IgD-negative memory B cell (primary cell): ENCODE measurements around the gene METAP1. TPM values are rescaled to one million over a fixed set of nuclear protein-coding genes. Genes with fewer than 3 reads are reported as not detected.
"Not testable (repeated sequence)": the region's sequence is repeated elsewhere in the genome, so short reads cannot be mapped to it uniquely, and the experiment has no call there.

ENCODE experiments used
- H3K27ac Mint-ChIP-seq, 3 donors: one replicate each; pipeline ENCODE4 v1.8.0; 2020 to 2022; ENCODE audit warnings: mild to moderate bottlenecking in 3 of 3, mixed read lengths in 3 of 3, moderate library complexity in 1 of 3
- H3K27me3 Mint-ChIP-seq: one replicate; pipeline ENCODE4 v1.8.0; 2021; ENCODE audit warnings: mixed read lengths
- H3K36me3 Mint-ChIP-seq: one replicate; pipeline ENCODE4 v1.8.0; 2020; ENCODE audit warnings: mild to moderate bottlenecking, mixed read lengths
- H3K4me1 Mint-ChIP-seq, 3 donors: one replicate each; pipeline ENCODE4 v1.8.0; 2020 to 2022; ENCODE audit warnings: mixed read lengths in 3 of 3, mild to moderate bottlenecking in 1 of 3
- H3K4me3 Mint-ChIP-seq, 4 donors: one replicate each; pipeline ENCODE4 v1.8.0; 2020 to 2022; ENCODE audit warnings: mild to moderate bottlenecking in 4 of 4, mixed read lengths in 4 of 4, moderate library complexity in 3 of 4
- H3K9me3 Mint-ChIP-seq, 3 donors: one replicate each; pipeline ENCODE4 v1.8.0; 2020 to 2021; ENCODE audit warnings: mixed read lengths in 3 of 3, mild to moderate bottlenecking in 1 of 3
- polyA plus RNA-seq: library from polyadenylated mRNA; unstranded; fragments of 300-500 nt; fragmentation: Illumina TruSeq; gene quantifications from one replicate; pipeline ENCODE4 v1.2.3, GENCODE V29; 2021

METAP1 gene
- polyA plus RNA-seq, 1 donor from 2014 or later = 27.1 TPM

DNA sequence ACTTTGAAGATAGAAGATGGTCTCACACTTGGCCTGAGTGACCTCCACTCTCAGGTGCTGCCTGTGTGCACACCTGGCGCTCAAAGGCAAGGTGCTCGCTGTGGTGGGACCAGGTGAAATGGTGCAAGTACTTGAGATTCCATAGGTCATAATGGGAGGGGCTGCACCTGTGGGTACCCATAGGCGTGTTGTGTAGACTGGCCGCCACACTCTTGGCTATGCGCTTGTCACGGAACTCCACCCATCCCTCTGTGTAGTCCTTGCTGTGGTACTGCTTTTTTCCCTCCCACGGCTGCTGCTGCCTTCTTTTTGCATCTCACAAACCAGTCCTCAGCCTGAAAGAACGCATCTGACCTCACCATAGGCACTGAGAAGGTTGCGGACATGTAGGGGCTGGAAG lies 27.0 kb downstream of the METAP1 start:
- Mint-ChIP-seq H3K4me1 (peaks cover 22 to 38% (median 36%) of the 10 kb centered on the region in 3 donors), H3K36me3 (peaks cover 12% of the 10 kb centered on the region), H3K27me3 (no peaks in the 10 kb centered on the region), H3K27ac (no peak overlapping the region), H3K9me3 (peaks cover 0 to 18% (median 1%) of the 10 kb centered on the region in 3 donors), H3K4me3 (no peak overlapping the region)

GRCh38 chr4:99023800-99024251 lies 28.3 kb downstream of the METAP1 start:
- not testable (repeated sequence) for H3K27me3 Mint-ChIP-seq, H3K4me3 Mint-ChIP-seq, H3K27ac Mint-ChIP-seq
- peaks cover 0 to 18% (median 1%) of the 10 kb centered on the region in 3 donors for H3K9me3 Mint-ChIP-seq
- H3K4me1 Mint-ChIP-seq = peaks cover 21 to 43% (median 37%) of the 10 kb centered on the region in 3 donors
- peaks cover 12% of the 10 kb centered on the region for H3K36me3 Mint-ChIP-seq

DNA sequence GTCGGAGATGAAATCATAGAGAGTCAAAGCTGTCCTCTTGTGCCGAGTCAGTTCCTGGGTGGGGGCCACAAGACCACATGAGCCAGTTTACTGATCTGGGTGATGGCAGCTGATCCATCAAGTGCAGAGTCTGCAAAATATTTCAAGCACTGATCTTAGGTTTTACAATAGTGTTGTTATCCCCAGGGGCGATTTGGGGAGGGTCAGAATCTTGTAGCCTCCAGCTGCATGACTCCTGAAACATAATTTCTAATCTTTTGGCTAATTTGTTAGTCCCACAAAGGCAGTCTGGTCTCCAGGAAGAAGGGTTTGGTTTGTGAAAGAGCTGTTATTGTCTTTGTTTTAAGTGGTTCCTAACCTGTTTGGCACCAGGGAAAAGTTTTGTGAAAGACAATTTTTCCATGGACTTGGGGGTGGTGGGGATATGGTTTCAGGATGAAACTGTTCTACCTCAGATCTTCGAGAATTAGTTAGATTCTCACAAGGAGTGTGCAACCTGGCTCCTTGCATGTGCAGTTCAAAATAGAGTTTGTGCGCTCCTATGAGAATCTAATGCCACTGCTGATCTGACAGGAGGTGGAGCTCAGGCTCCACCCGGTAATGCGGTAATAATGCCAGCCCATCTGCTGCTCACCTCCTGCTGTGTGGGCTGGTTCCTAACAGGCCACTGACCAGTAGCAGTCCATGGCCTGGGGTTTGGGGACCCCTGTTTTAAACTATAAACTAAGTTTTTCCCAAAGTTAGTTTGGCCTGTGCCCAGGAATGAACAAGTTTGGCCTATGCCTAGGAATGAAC lies 29.2 kb downstream of the METAP1 start:
- Mint-ChIP-seq H3K4me1 (peaks cover 27 to 51% (median 43%) of the 10 kb centered on the region in 3 donors), H3K36me3 (peaks cover 9% of the 10 kb centered on the region)

GRCh38 chr4:99025506-99025905 lies 30.0 kb downstream of the METAP1 start:
- Mint-ChIP-seq H3K9me3 (peaks cover 0 to 12% (median 0%) of the 10 kb centered on the region in 3 donors), H3K36me3 (peaks cover 9% of the 10 kb centered on the region), H3K27ac (no peak overlapping the region), H3K4me3 (no peak overlapping the region), H3K27me3 (no peaks in the 10 kb centered on the region), H3K4me1 (peaks cover 34 to 59% (median 51%) of the 10 kb centered on the region in 3 donors)

More for the DNA sequence above, 29.2 kb downstream of the METAP1 start:
- Mint-ChIP-seq H3K27me3 (no peaks in the 10 kb centered on the region), H3K4me3 (peak overlapping the region in 1 of 4 donors; percentile 55), H3K27ac (peak overlapping the region in 1 of 3 donors; percentile 50), H3K9me3 (peaks cover 0 to 14% (median 0%) of the 10 kb centered on the region in 3 donors)

GRCh38 chr4:99027304-99027703 lies 31.8 kb downstream of the METAP1 start:
- peak overlapping the region in 1 of 3 donors; percentile 24 for H3K27ac Mint-ChIP-seq
- no peaks in the 10 kb centered on the region for H3K27me3 Mint-ChIP-seq
- H3K4me3 Mint-ChIP-seq = no peak overlapping the region
- no peaks in the 10 kb centered on the region for H3K9me3 Mint-ChIP-seq
- H3K36me3 Mint-ChIP-seq = peaks cover 2% of the 10 kb centered on the region
- H3K4me1 Mint-ChIP-seq = peaks cover 30 to 54% (median 49%) of the 10 kb centered on the region in 3 donors

GRCh38 chr4:99028187-99028586 lies 32.7 kb downstream of the METAP1 start:
- H3K27ac Mint-ChIP-seq = no peak overlapping the region
- H3K9me3 Mint-ChIP-seq = no peaks in the 10 kb centered on the region
- peaks cover 30 to 54% (median 45%) of the 10 kb centered on the region in 3 donors for H3K4me1 Mint-ChIP-seq
- no peaks in the 10 kb centered on the region for H3K27me3 Mint-ChIP-seq
- no peak overlapping the region for H3K4me3 Mint-ChIP-seq
- peaks cover 5% of the 10 kb centered on the region for H3K36me3 Mint-ChIP-seq

DNA sequence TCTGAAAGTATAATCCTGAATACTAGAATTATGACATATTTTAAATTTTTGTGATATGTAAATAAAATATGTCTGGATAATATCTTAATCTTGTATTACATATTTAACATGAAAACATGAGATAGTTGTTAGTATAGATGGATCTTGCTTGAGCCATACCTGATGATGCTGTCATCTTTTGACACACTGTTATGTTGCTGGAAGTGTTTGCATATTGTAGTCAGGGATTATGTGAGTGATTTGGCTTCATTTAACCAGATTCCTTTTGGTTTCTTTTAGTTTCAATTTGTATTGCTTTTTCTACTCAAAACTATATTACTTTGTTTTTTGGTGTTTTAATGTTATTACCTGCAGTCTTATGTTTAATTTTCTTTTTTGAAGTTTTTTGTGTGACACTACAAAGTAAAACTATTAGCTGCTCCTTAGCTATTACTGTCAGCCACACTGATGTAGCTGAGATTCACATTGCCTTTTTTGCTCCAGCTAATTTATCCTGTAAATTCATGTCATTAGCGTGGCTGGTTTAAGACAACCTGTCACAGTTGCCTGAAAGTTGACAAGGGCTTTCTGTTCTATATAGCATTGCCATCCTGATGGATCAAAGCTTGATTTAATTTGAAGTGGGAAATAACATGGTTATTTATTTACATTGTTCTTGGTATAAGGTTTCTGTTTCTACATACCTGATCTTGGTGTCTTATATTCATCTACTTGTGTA lies 33.7 kb downstream of the METAP1 start:
- Mint-ChIP-seq H3K27me3 (no peaks in the 10 kb centered on the region), H3K4me3 (no peak overlapping the region), H3K9me3 (no peaks in the 10 kb centered on the region), H3K27ac (peak overlapping the region in 1 of 3 donors; percentile 60), H3K4me1 (peaks cover 28 to 44% (median 40%) of the 10 kb centered on the region in 3 donors), H3K36me3 (peaks cover 8% of the 10 kb centered on the region)

DNA sequence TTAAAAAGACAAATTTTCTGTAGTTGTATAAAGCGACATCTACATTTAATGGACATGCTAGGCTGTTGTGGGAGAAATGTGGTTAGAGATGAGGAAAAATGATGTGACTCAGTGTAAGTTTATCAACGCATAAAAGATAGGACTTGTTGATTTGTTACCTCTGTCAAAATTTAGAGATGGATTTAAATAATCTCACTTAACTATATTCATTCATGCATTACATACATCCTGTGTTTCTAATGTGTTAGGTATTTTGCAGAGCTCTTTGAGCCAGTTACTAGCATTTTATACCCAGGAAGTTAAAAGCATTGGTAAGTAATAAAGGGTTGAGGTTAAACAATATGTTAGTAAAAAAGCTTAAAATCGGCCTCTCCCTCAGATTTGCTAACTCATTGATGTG lies 34.3 kb downstream of the METAP1 start:
- Mint-ChIP-seq H3K4me3 (peak overlapping the region in 1 of 4 donors; percentile 59), H3K9me3 (no peaks in the 10 kb centered on the region), H3K27me3 (no peaks in the 10 kb centered on the region), H3K4me1 (peaks cover 28 to 43% (median 34%) of the 10 kb centered on the region in 3 donors), H3K27ac (no peak overlapping the region), H3K36me3 (peaks cover 14% of the 10 kb centered on the region)

DNA sequence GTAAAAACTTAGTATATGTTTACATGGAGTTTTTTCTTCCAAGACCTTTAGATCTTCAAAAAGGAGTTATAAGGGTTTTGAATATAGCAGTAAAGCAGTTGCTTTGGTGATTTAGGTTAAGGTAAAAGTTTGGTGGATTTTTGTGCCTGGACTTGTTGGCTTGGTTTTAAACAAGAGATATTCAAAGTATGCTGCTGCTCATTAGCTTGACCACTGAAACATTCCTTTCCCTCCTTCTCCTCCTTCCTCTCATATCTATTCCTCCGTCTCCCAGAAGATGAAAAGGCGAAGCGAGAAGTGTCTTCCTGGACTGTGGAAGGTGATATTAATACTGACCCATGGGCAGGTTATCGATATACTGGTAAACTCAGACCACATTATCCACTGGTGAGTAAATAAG lies 38.4 kb downstream of the METAP1 start:
- Mint-ChIP-seq H3K36me3 (peaks cover 28% of the 10 kb centered on the region), H3K4me1 (peaks cover 15 to 20% (median 18%) of the 10 kb centered on the region in 3 donors), H3K27ac (no peak overlapping the region), H3K9me3 (peaks cover 0 to 4% (median 0%) of the 10 kb centered on the region in 3 donors), H3K27me3 (no peaks in the 10 kb centered on the region), H3K4me3 (no peak overlapping the region)

DNA sequence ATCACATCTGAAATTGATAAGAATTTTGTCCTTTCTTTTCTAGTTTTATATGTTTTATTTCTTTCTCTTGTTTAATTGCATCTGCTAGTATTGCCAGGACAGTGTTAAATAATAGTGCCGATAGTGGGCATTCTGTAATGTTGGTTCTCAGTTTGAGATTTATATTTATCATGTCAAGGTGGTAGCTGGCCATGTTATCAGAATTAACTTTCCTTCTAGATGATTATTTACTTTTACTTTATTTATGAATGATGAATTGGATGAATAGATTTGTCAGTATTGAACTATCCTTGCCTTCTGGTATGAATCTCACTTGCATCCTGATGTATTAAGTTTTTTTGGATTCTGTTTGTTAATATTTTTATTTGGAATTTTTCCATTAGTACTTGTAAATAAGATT lies 42.7 kb downstream of the METAP1 start:
- H3K4me3 Mint-ChIP-seq = no peak overlapping the region
- no peaks in the 10 kb centered on the region for H3K27me3 Mint-ChIP-seq
- H3K9me3 Mint-ChIP-seq = peaks cover 0 to 4% (median 0%) of the 10 kb centered on the region in 3 donors
- H3K4me1 Mint-ChIP-seq = peaks cover 3 to 6% (median 4%) of the 10 kb centered on the region in 3 donors
- H3K27ac Mint-ChIP-seq = peak overlapping the region in 1 of 3 donors; percentile 23
- peaks cover 25% of the 10 kb centered on the region for H3K36me3 Mint-ChIP-seq

DNA sequence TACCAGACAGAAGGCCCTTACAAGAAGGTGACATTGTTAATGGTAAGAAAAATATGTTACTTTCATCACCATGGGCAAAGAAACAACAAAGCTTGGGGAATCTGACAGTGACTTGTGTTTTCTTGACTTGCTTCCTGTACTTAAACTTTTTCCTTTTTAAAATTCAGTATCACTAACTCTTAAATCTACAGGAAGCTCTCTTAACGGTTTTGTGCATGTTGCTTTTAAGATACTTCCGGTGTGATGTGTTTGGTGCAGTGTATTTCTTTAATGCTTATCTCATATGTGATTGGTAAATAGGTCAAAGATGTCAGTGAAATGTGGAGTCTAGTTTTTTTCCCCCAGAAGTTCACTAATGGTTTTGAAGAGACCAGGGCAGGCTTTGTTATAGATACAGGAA lies 47.8 kb downstream of the METAP1 start:
- Mint-ChIP-seq H3K27ac (peak overlapping the region in 1 of 3 donors; percentile 5), H3K4me3 (peak overlapping the region in 2 of 4 donors; percentile 3 to 56), H3K9me3 (no peaks in the 10 kb centered on the region), H3K36me3 (peaks cover 7% of the 10 kb centered on the region), H3K4me1 (peaks cover 6 to 12% (median 11%) of the 10 kb centered on the region in 3 donors), H3K27me3 (no peaks in the 10 kb centered on the region)

GRCh38 chr4:99047710-99048109 lies 52.2 kb downstream of the METAP1 start:
- H3K27ac Mint-ChIP-seq = no peak overlapping the region
- H3K4me3 Mint-ChIP-seq = no peak overlapping the region
- no peaks in the 10 kb centered on the region for H3K27me3 Mint-ChIP-seq
- no peaks in the 10 kb centered on the region for H3K9me3 Mint-ChIP-seq
- peaks cover 11% of the 10 kb centered on the region for H3K36me3 Mint-ChIP-seq
- peaks cover 9 to 12% (median 9%) of the 10 kb centered on the region in 3 donors for H3K4me1 Mint-ChIP-seq

GRCh38 chr4:99052902-99053301 lies 57.4 kb downstream of the METAP1 start:
- Mint-ChIP-seq H3K9me3 (no peaks in the 10 kb centered on the region), H3K27me3 (no peaks in the 10 kb centered on the region), H3K27ac (peak overlapping the region in 1 of 3 donors; percentile 79), H3K36me3 (peaks cover 10% of the 10 kb centered on the region), H3K4me1 (peaks cover 8 to 13% (median 11%) of the 10 kb centered on the region in 3 donors), H3K4me3 (no peak overlapping the region)

DNA sequence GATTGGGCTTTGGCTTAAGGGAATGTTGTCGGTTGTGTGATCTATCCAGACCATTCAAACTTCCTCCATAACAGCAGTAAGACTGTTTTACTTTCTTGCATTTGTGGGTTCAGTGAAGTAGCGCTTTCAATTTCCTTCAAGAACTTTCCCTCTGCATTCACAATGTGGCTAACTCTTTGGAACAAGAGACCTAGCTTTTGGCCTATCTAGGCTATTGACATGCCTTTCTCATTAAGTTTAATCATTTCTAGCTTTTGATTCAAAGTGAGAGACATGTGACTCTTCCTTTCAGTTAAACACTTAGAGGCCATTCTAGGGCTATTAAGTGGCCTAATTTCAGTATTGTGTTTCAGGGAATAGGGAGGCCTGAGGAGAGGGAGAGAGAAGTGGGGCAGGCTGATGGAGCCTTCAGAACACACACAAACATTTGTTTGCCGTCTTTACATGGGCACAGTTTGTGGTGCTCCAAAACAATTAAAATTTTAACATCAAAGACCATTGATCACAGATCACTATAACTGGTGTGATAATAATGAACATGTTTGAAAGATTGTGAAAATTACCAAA lies 59.0 kb downstream of the METAP1 start:
- H3K36me3 Mint-ChIP-seq = peaks cover 7% of the 10 kb centered on the region
- H3K27ac Mint-ChIP-seq = peak overlapping the region in 1 of 3 donors; percentile 71
- H3K27me3 Mint-ChIP-seq = no peaks in the 10 kb centered on the region
- peaks cover 8 to 13% (median 11%) of the 10 kb centered on the region in 3 donors for H3K4me1 Mint-ChIP-seq
- H3K9me3 Mint-ChIP-seq = no peaks in the 10 kb centered on the region
- H3K4me3 Mint-ChIP-seq = no peak overlapping the region

GRCh38 chr4:99058228-99058627 lies 62.7 kb downstream of the METAP1 start:
- H3K27ac Mint-ChIP-seq = no peak overlapping the region

More at GRCh38 chr4:99058228-99058627, 62.7 kb downstream of the METAP1 start:
- Mint-ChIP-seq H3K36me3 (peaks cover 3% of the 10 kb centered on the region), H3K9me3 (no peaks in the 10 kb centered on the region), H3K27me3 (no peaks in the 10 kb centered on the region), H3K4me1 (peaks cover 6 to 11% (median 9%) of the 10 kb centered on the region in 3 donors), H3K4me3 (no peak overlapping the region)
